B cell (primary cell): ENCODE results near the gene TNPO3. TPM values are rescaled to one million over a fixed set of nuclear protein-coding genes. Genes with fewer than 3 reads are reported as not detected.

Source experiments
- ATAC-seq: fragments of 200-7000 bp; cut with Tn5 transposase; one replicate; pipeline ENCODE4 v1.10.0; 2021; ENCODE audit warnings: low read depth, mild to moderate bottlenecking, moderate number of reproducible peaks, moderate library complexity
- CTCF ChIA-PET: fragments of 350-600 bp; sonication (Branson Sonifier 250); formaldehyde crosslinking; loops from one replicate; lab custom pipeline; 2021; ENCODE audit warnings: antibody characterized with exemption, inconsistent platforms; lab: Charles Lee
- POLR2A ChIA-PET: fragments of 350-600 bp; sonication (Branson Sonifier 250); formaldehyde crosslinking; loops from one replicate; lab custom pipeline; 2021; ENCODE audit warnings: antibody characterized with exemption; lab: Charles Lee
- DNase-seq: peaks from one replicate; pipeline ENCODE4 v3.0.0; 2013
- H2AFZ ChIP-seq: 2 replicates; pipeline ENCODE4 v1.6.1; 2012; ENCODE audit warnings: mild to moderate bottlenecking, low read depth, low read length; ENCODE audit not compliant: insufficient read depth, poor library complexity, severe bottlenecking
- H3K27ac ChIP-seq, 2 donors: 1 replicate in 1 of 2; 2 replicates in 1 of 2; pipeline ENCODE4 v1.5.1; 2012 to 2013; ENCODE audit warnings: low read length in 2 of 2, mild to moderate bottlenecking in 2 of 2, moderate library complexity in 1 of 2
- H3K27me3 ChIP-seq, 4 experiments: fragments of 200-600 bp in 1 of 4; sonication (generic) in 1 of 4; replicated peaks in 1 of 4; 1 replicate in 2 of 4; 2 replicates in 2 of 4; pipeline versions ENCODE4 v1.6.1 to v1.7.0; 2013 to 2016; ENCODE audit warnings: low read length in 3 of 4, mild to moderate bottlenecking in 2 of 4, mixed read lengths in 1 of 4, moderate library complexity in 1 of 4; ENCODE audit not compliant: insufficient read depth in 4 of 4, control insufficient read depth in 3 of 4; ENCODE audit errors: control extremely low read depth in 1 of 4
- H3K36me3 ChIP-seq, 2 experiments: replicated peaks in 1 of 2; 1 replicate in 1 of 2; 2 replicates in 1 of 2; pipeline versions ENCODE4 v1.6.1 to v1.7.1; 2013; ENCODE audit warnings: low read length in 1 of 2; ENCODE audit not compliant: insufficient read depth in 2 of 2, control insufficient read depth in 1 of 2; ENCODE audit errors: control extremely low read depth in 1 of 2, extremely low read depth in 1 of 2
- H3K4me1 ChIP-seq, 2 donors: fragments of 200-600 bp in 1 of 2; sonication (generic) in 1 of 2; 1 replicate in 1 of 2; 2 replicates in 1 of 2; pipeline versions ENCODE4 v1.5.1 to v1.6.1; 2013 to 2017; ENCODE audit warnings: low read length in 2 of 2; ENCODE audit not compliant: control insufficient read depth in 2 of 2, insufficient read depth in 2 of 2
- H3K4me2 ChIP-seq: replicated peaks from 2 replicates; pipeline ENCODE3; 2012; ENCODE audit warnings: mild to moderate bottlenecking, low read depth, low read length; ENCODE audit not compliant: poor library complexity, severe bottlenecking
- H3K4me3 ChIP-seq, 5 experiments: fragments of 200-600 bp in 1 of 5; sonication (generic) in 1 of 5; 1 replicate in 3 of 5; 2 replicates in 2 of 5; pipeline versions ENCODE4 v1.5.1 to v1.7.0; 2011 to 2016; ENCODE audit warnings: low read length in 4 of 5, mild to moderate bottlenecking in 4 of 5, low read depth in 2 of 5, control low read depth in 1 of 5, moderate library complexity in 1 of 5; ENCODE audit not compliant: insufficient read depth in 1 of 5; ENCODE audit errors: control extremely low read depth in 1 of 5, extremely low read depth in 1 of 5
- H3K79me2 ChIP-seq: fragments of 200-600 bp; sonication (generic); one replicate; pipeline ENCODE4 v1.6.0; 2016; ENCODE audit warnings: low read length; ENCODE audit not compliant: control insufficient read depth, insufficient read depth
- H3K9ac ChIP-seq: fragments of 200-600 bp; sonication (generic); 2 replicates; pipeline ENCODE4 v1.6.1; 2017; ENCODE audit warnings: mild to moderate bottlenecking, low read length, moderate library complexity
- H3K9me3 ChIP-seq, 3 donors: one replicate each; pipeline versions ENCODE4 v1.6.1 to v1.7.1; 2013; ENCODE audit warnings: low read length in 2 of 3; ENCODE audit not compliant: control insufficient read depth in 2 of 3, insufficient read depth in 1 of 3; ENCODE audit errors: control extremely low read depth in 1 of 3
- H4K20me1 ChIP-seq: 2 replicates; pipeline ENCODE4 v1.6.0; 2012; ENCODE audit warnings: mild to moderate bottlenecking, low read length; ENCODE audit not compliant: insufficient read depth, control insufficient read depth, poor library complexity, severe bottlenecking
- H3K27ac Mint-ChIP-seq: one replicate; pipeline ENCODE4 v1.8.0; 2021; ENCODE audit warnings: mixed read lengths
- H3K27me3 Mint-ChIP-seq: one replicate; pipeline ENCODE4 v1.8.0; 2021; ENCODE audit warnings: mixed read lengths
- H3K4me1 Mint-ChIP-seq: one replicate; pipeline ENCODE4 v1.8.0; 2021; ENCODE audit warnings: mixed read lengths
- H3K4me3 Mint-ChIP-seq: one replicate; pipeline ENCODE4 v1.8.0; 2021; ENCODE audit warnings: mixed read lengths
- H3K9me3 Mint-ChIP-seq: one replicate; pipeline ENCODE4 v1.8.0; 2022; ENCODE audit warnings: mixed read lengths; ENCODE audit not compliant: insufficient read depth
- CTCF ChIP-seq: fragments of 200-600 bp; IDR thresholded peaks from one replicate; pipeline ENCODE4 v1.8.0; 2022; ENCODE audit warnings: antibody characterized with exemption, mild to moderate bottlenecking
- EZH2 ChIP-seq: IDR thresholded peaks from 2 replicates; pipeline ENCODE4 v1.6.1; 2012; ENCODE audit warnings: borderline replicate concordance, low read depth, mild to moderate bottlenecking, moderate library complexity, low read length; ENCODE audit not compliant: insufficient read depth, poor library complexity, severe bottlenecking
- WGBS: methylation state at CpG from one replicate; pipeline ENCODE4 v1.1.5; 2013; ENCODE audit warnings: missing lambda C conversion rate; ENCODE audit not compliant: insufficient coverage; 5-methylcytosine and 5-hydroxymethylcytosine counted together
- intact Hi-C: fragments of 100-400 bp; cut with micrococcal nuclease; formaldehyde crosslinking; loops from one replicate; pipeline ENCODE4 v1.10.0; 2022
- polyA plus RNA-seq: library from polyadenylated mRNA; depleted of rRNA; stranded (reverse); fragments of >200 nt; gene quantifications from 2 replicates; pipeline ENCODE4 v1.2.3, GENCODE V29; 2012
- total RNA-seq, 2 donors: library from RNA; stranded (reverse); fragments of 120-200 nt in 1 of 2; gene quantifications; 1 replicate in 1 of 2; 2 replicates in 1 of 2; pipeline versions ENCODE4 v1.2.3 to v1.2.4, GENCODE V29; 2013 to 2022

TNPO3 gene
- total and polyA plus RNA-seq, 2 donors (not counting 1 experiment from before 2014, with no cell fraction given) = 19.0 to 48.3 TPM

- Mint-ChIP-seq H3K27me3 (no peaks in the 10 kb centered on the region), H3K4me1 (peaks cover 57% of the 10 kb centered on the region), H3K4me3 (peak overlapping the region; percentile 53), H3K9me3 (no peaks in the 10 kb centered on the region), H3K27ac (peak overlapping the region; percentile 85)
- DNase-seq (no peak), ATAC-seq (no peak)
- H3K36me3 ChIP-seq = no peaks in the 10 kb centered on the region
- peak overlapping the region; percentile 32 for H3K9ac ChIP-seq
- H3K27me3 ChIP-seq = no peaks in the 10 kb centered on the region
- no peaks in the 10 kb centered on the region for H3K9me3 ChIP-seq
- H3K27ac ChIP-seq = peak overlapping the region; percentile 52 to 62
- peak overlapping the region in 1 of 5 experiments; percentile 18 for H3K4me3 ChIP-seq
- H3K4me1 ChIP-seq = peaks cover 49 to 60% of the 10 kb centered on the region in 2 donors
- TF ChIP-seq EZH2 (no peak), CTCF (no peak)
- H2AFZ ChIP-seq = peak overlapping the region; percentile 69
- CTCF ChIA-PET = interaction anchor here (1.4 to 1.6 kb wide), 2 partner anchors 10 to 47 kb away, joined by 3 read pairs; no protein-coding TSS in a partner anchor
- WGBS = 52% methylated on average over 5 of the region's 6 CpGs
- H4K20me1 ChIP-seq = no peaks in the 10 kb centered on the region
- intact Hi-C loops = no loop called here
- peaks cover 27% of the 10 kb centered on the region for H3K79me2 ChIP-seq
- peak overlapping the region; percentile 78 for H3K4me2 ChIP-seq
- POLR2A ChIA-PET = no interaction called here
These were observed 119.6 kb downstream of the TNPO3 start for GRCh38 chr7:128935342-128935730.
